Calu3 (cell line): ENCODE measurements around the gene UROS. TPM values are rescaled to one million over a fixed set of nuclear protein-coding genes. Genes with fewer than 3 reads are reported as not detected.

ENCODE experiments used
- BruUV-seq: library from RNA; stranded (reverse); fragments of 400-500 nt; replicated peaks from 2 replicates; lab custom pipeline; 2021; lab: Mats Ljungman, UMichigan
- CTCF ChIA-PET: fragments of 300-600 bp; sonication (Branson Sonifier 250); formaldehyde crosslinking; loops from one replicate; lab custom pipeline; 2022; ENCODE audit warnings: antibody characterized with exemption; lab: Charles Lee
- DNase-seq: peaks from one replicate; pipeline ENCODE4 v3.0.0; 2022
- H3K27ac Mint-ChIP-seq: one replicate; pipeline ENCODE4 v1.8.0; 2022; ENCODE audit warnings: mixed read lengths; ENCODE audit not compliant: unreplicated experiment
- H3K27me3 Mint-ChIP-seq: one replicate; pipeline ENCODE4 v1.8.0; 2022; ENCODE audit warnings: mixed read lengths; ENCODE audit not compliant: unreplicated experiment
- H3K36me3 Mint-ChIP-seq: one replicate; pipeline ENCODE4 v1.8.0; 2022; ENCODE audit warnings: mild to moderate bottlenecking, moderate library complexity, mixed read lengths; ENCODE audit not compliant: insufficient read depth, unreplicated experiment
- H3K4me1 Mint-ChIP-seq: one replicate; pipeline ENCODE4 v1.8.0; 2022; ENCODE audit warnings: mild to moderate bottlenecking, low read depth, mixed read lengths; ENCODE audit not compliant: unreplicated experiment
- H3K4me3 Mint-ChIP-seq: one replicate; pipeline ENCODE4 v1.8.0; 2022; ENCODE audit warnings: mild to moderate bottlenecking, low read depth, moderate library complexity, mixed read lengths; ENCODE audit not compliant: unreplicated experiment
- H3K9me3 Mint-ChIP-seq: one replicate; pipeline ENCODE4 v1.8.0; 2022; ENCODE audit warnings: low read depth, mixed read lengths; ENCODE audit not compliant: unreplicated experiment
- CTCF ChIP-seq: fragments of 200-600 bp; IDR thresholded peaks from one replicate; pipeline ENCODE4 v1.8.0; 2022; ENCODE audit warnings: antibody characterized with exemption; ENCODE audit not compliant: unreplicated experiment
- intact Hi-C: fragments of 100-400 bp; cut with micrococcal nuclease; formaldehyde crosslinking; loops from one replicate; pipeline ENCODE4 v1.10.0; 2022; ENCODE audit not compliant: unreplicated experiment
- total RNA-seq: library from RNA; stranded (reverse); gene quantifications from 2 replicates; pipeline ENCODE4 v1.2.3, GENCODE V29; 2022

UROS gene
- total RNA-seq, 1 experiment from 2014 or later, result 45.3 TPM

GRCh38 chr10:125850766-125851731, 28.0 kb upstream of the UROS start:
- CTCF ChIA-PET, result interaction anchor here (0.7 kb wide), 1 partner anchor 79 kb away, joined by 7 read pairs; no protein-coding TSS in a partner anchor
- H3K27ac Mint-ChIP-seq, result no peak overlapping the region
- no peak for DNase-seq
- H3K36me3 Mint-ChIP-seq, result peaks cover 27% of the 10 kb centered on the region
- no TSS peak for BruUV-seq
- no peaks in the 10 kb centered on the region for H3K4me1 Mint-ChIP-seq
- intact Hi-C loops, result no loop called here
- H3K4me3 Mint-ChIP-seq, result no peak overlapping the region
- no peaks in the 10 kb centered on the region for H3K27me3 Mint-ChIP-seq
- no peaks in the 10 kb centered on the region for H3K9me3 Mint-ChIP-seq
- no peak for TF ChIP-seq CTCF

- Mint-ChIP-seq H3K9me3 (no peaks in the 10 kb centered on the region), H3K36me3 (peaks cover 32% of the 10 kb centered on the region), H3K4me1 (no peaks in the 10 kb centered on the region), H3K27ac (no peak overlapping the region), H3K4me3 (no peak overlapping the region), H3K27me3 (no peaks in the 10 kb centered on the region)
- DNase-seq, result no peak
- no TSS peak for BruUV-seq
- CTCF ChIA-PET, result no interaction called here
- TF ChIP-seq CTCF, result no peak
- intact Hi-C loops, result no loop called here
Observed at GRCh38 chr10:125849448-125849847, 26.4 kb upstream of the UROS start.

GRCh38 chr10:125848857-125849256, 25.8 kb upstream of the UROS start:
- no peak for TF ChIP-seq CTCF
- Mint-ChIP-seq H3K27ac (no peak overlapping the region), H3K36me3 (peaks cover 27% of the 10 kb centered on the region), H3K4me1 (no peaks in the 10 kb centered on the region), H3K9me3 (no peaks in the 10 kb centered on the region), H3K4me3 (no peak overlapping the region), H3K27me3 (no peaks in the 10 kb centered on the region)
- intact Hi-C loops, result no loop called here
- CTCF ChIA-PET, result no interaction called here
- no peak for DNase-seq
- no TSS peak for BruUV-seq

- CTCF ChIA-PET, result no interaction called here
- Mint-ChIP-seq H3K9me3 (no peaks in the 10 kb centered on the region), H3K4me3 (no peak overlapping the region), H3K27ac (no peak overlapping the region), H3K4me1 (no peaks in the 10 kb centered on the region), H3K36me3 (peaks cover 23% of the 10 kb centered on the region), H3K27me3 (no peaks in the 10 kb centered on the region)
- DNase-seq, result no peak
- BruUV-seq, result no TSS peak
- intact Hi-C loops, result no loop called here
- no peak for TF ChIP-seq CTCF
Observed at GRCh38 chr10:125848371-125848770, 25.3 kb upstream of the UROS start.
